Keratinocyte (primary cell): ENCODE data around the gene CNIH2. TPM values are rescaled to one million over a fixed set of nuclear protein-coding genes. Genes with fewer than 3 reads are reported as not detected.
"Not testable (repeated sequence)": the region's sequence is repeated elsewhere in the genome, so short reads cannot be mapped to it uniquely, and the experiment has no call there.

ENCODE experiments used
- DNase-seq: peaks from one replicate; pipeline ENCODE4 v3.0.0-alpha.2; 2011; ENCODE audit warnings: low read depth, missing footprints, low spot score
- FAIRE-seq: peaks from 2 replicates; lab custom pipeline; 2011; peaks lifted over from hg19 to GRCh38; lab: Jason Lieb, UNC
- H2AFZ ChIP-seq: 2 replicates; pipeline ENCODE4 v1.6.0; 2012; ENCODE audit warnings: low read length, control low read depth, inconsistent platforms; ENCODE audit not compliant: control insufficient read depth
- H3K27ac ChIP-seq: 2 replicates; pipeline ENCODE4 v1.5.1; 2011; ENCODE audit warnings: low read length; ENCODE audit not compliant: control insufficient read depth, insufficient read depth
- H3K27me3 ChIP-seq: 3 replicates; pipeline ENCODE4 v1.6.0; 2011; ENCODE audit warnings: low read length; ENCODE audit not compliant: control insufficient read depth, insufficient read depth; ENCODE audit errors: extremely low read depth
- H3K36me3 ChIP-seq, 2 experiments: 2 replicates in 1 of 2; 3 replicates in 1 of 2; pipeline ENCODE4 v1.5.1; 2011; ENCODE audit warnings: low read length in 2 of 2, mild to moderate bottlenecking in 1 of 2; ENCODE audit not compliant: control insufficient read depth in 2 of 2, insufficient read depth in 2 of 2; ENCODE audit errors: extremely low read depth in 1 of 2
- H3K4me1 ChIP-seq: 3 replicates; pipeline ENCODE4 v1.5.1; 2011; ENCODE audit warnings: low read length; ENCODE audit not compliant: control insufficient read depth, insufficient read depth; ENCODE audit errors: extremely low read depth
- H3K4me2 ChIP-seq: 3 replicates; pipeline ENCODE4 v1.6.0; 2011; ENCODE audit warnings: low read depth, low read length; ENCODE audit not compliant: control insufficient read depth, insufficient read depth; ENCODE audit errors: extremely low read depth
- H3K4me3 ChIP-seq, 3 experiments: fragments of 200-600 bp in 1 of 3; sonication (generic) in 1 of 3; 2 replicates in 2 of 3; 3 replicates in 1 of 3; pipeline ENCODE4 v1.5.1; 2011 to 2016; ENCODE audit warnings: low read length in 3 of 3, mild to moderate bottlenecking in 3 of 3, control low read depth in 2 of 3, inconsistent platforms in 1 of 3, low read depth in 1 of 3, mixed read lengths in 1 of 3, mixed run types in 1 of 3, moderate library complexity in 1 of 3; ENCODE audit not compliant: control insufficient read depth in 2 of 3, insufficient read depth in 2 of 3; ENCODE audit errors: extremely low read depth in 1 of 3
- H3K79me2 ChIP-seq: 2 replicates; pipeline ENCODE4 v1.6.0; 2012; ENCODE audit warnings: low read length; ENCODE audit not compliant: control insufficient read depth, insufficient read depth
- H3K9ac ChIP-seq: 3 replicates; pipeline ENCODE4 v1.6.0; 2011; ENCODE audit warnings: low read length; ENCODE audit not compliant: control insufficient read depth, insufficient read depth; ENCODE audit errors: extremely low read depth
- H3K9me1 ChIP-seq: 3 replicates; pipeline ENCODE4 v1.6.0; 2011; ENCODE audit warnings: low read length; ENCODE audit not compliant: control insufficient read depth, insufficient read depth; ENCODE audit errors: extremely low read depth
- H3K9me3 ChIP-seq: 2 replicates; pipeline ENCODE4 v1.5.1; 2012; ENCODE audit warnings: low read depth, low read length; ENCODE audit not compliant: control insufficient read depth
- H4K20me1 ChIP-seq: 3 replicates; pipeline ENCODE4 v1.6.0; 2011; ENCODE audit warnings: low read length; ENCODE audit not compliant: control insufficient read depth, insufficient read depth; ENCODE audit errors: extremely low read depth
- CTCF ChIP-seq, 3 experiments: IDR thresholded peaks in 1 of 3; conservative IDR thresholded peaks in 1 of 3; optimal IDR thresholded peaks in 1 of 3; 2 replicates in 2 of 3; 3 replicates in 1 of 3; pipeline versions ENCODE3 to v1.5.1; 2011; ENCODE audit warnings: low read length in 3 of 3, mild to moderate bottlenecking in 3 of 3, moderate library complexity in 2 of 3, control low read depth in 1 of 3, inconsistent platforms in 1 of 3; ENCODE audit not compliant: insufficient read depth in 2 of 3; ENCODE audit errors: extremely low read depth in 1 of 3
- EZH2 ChIP-seq: IDR thresholded peaks from one replicate; pipeline ENCODE4 v1.6.1; 2012; ENCODE audit warnings: inconsistent platforms, mild to moderate bottlenecking, low read length, moderate library complexity
- dilution Hi-C: fragments of 300-500 bp; cut with MboI; formaldehyde crosslinking; loops from one replicate; pipeline ENCODE4 v1.7.0; 2020; ENCODE audit warnings: low sequenced_read_pairs; ENCODE audit not compliant: extremely low pct_ligation_motif_present
- polyA plus RNA-seq, 5 experiments: library from polyadenylated mRNA; depleted of rRNA in 3 of 5; stranded (reverse) in 3 of 5; stranded (forward) in 1 of 5; unstranded in 1 of 5; fragments of >200 nt; gene quantifications; 1 replicate in 1 of 5; 2 replicates in 3 of 5; 3 replicates in 1 of 5; pipeline versions ENCODE4 v1.2.1 to v1.2.3, GENCODE V29; 2011 to 2012; ENCODE audit warnings: missing spikeins in 2 of 5, low read depth in 1 of 5, low replicate concordance in 1 of 5

Gene CNIH2
- polyA plus RNA-seq, 1 donor (not counting 4 experiments of a cell fraction or from before 2014, with no cell fraction given), result 0.17 TPM

DNA sequence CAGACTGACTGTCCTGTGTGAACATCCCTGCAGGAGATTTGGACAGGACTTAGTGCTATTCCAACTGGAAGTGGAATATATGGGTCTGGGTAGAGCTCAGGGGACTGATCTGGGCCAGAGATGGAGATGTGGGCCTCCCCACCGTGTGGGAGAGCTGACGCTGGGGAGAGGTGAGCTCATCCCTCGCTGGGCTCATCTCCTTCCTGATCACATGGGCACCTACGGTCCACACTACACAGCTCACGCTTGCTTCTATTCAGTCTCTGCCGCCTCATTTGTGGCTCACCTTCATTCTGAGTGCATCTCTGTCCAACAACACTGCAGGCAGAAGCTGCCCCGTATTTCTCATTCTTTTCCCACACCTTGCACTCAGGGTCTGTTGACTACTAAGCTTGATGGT lies 26.2 kb upstream of the CNIH2 start:
- dilution Hi-C loops, result no loop called here

GRCh38 chr11:66253081-66253480 lies 24.9 kb upstream of the CNIH2 start:
- H3K36me3 ChIP-seq, H2AFZ ChIP-seq, H4K20me1 ChIP-seq, H3K9me1 ChIP-seq, H3K27me3 ChIP-seq, H3K79me2 ChIP-seq, FAIRE-seq, H3K27ac ChIP-seq, dilution Hi-C loops, DNase-seq, H3K4me3 ChIP-seq, H3K9me3 ChIP-seq, H3K9ac ChIP-seq, H3K4me2 ChIP-seq, H3K4me1 ChIP-seq: not testable (repeated sequence)

More for the DNA sequence above, 26.2 kb upstream of the CNIH2 start:
- DNase-seq (no peak), FAIRE-seq (no peak)
- TF ChIP-seq CTCF (optimal IDR thresholded peaks at IDR 0.05 in 1 of 3, IDR thresholded peaks at IDR 0.05 in 1 of 3, conservative IDR thresholded peaks at IDR 0.05 in 1 of 3; ENCODE audit: extremely low read depth in 1 of 3, insufficient read depth in 2 of 3, low read length in 3 of 3), result no peak
- TF ChIP-seq EZH2, result no peak
- Histone ChIP-seq H3K4me3 (no peak overlapping the region), H3K79me2 (no peaks in the 10 kb centered on the region), H3K4me1 (peaks cover 2% of the 10 kb centered on the region), H3K36me3 (peaks cover 4 to 5% of the 10 kb centered on the region in 2 experiments), H3K9ac (no peak overlapping the region), H3K9me1 (no peaks in the 10 kb centered on the region), H3K27ac (no peak overlapping the region), H3K9me3 (no peaks in the 10 kb centered on the region), H4K20me1 (no peaks in the 10 kb centered on the region), H3K4me2 (no peak overlapping the region), H2AFZ (no peak overlapping the region), H3K27me3 (no peaks in the 10 kb centered on the region)

- H3K79me2 ChIP-seq, result peaks cover 13% of the 10 kb centered on the region
- peaks cover 25 to 28% of the 10 kb centered on the region in 2 experiments for H3K36me3 ChIP-seq
- H3K9me3 ChIP-seq, result no peaks in the 10 kb centered on the region
- peak overlapping the region; percentile 95 for H3K4me2 ChIP-seq
- no peak for DNase-seq
- dilution Hi-C loops, result no loop called here
- H3K4me3 ChIP-seq, result peak overlapping the region; percentile 69 to 89 (median 87)
- no peak for TF ChIP-seq EZH2
- peak in 1 of 3 experiments; percentile 23 for TF ChIP-seq CTCF (optimal IDR thresholded peaks at IDR 0.05 in 1 of 3, IDR thresholded peaks at IDR 0.05 in 1 of 3, conservative IDR thresholded peaks at IDR 0.05 in 1 of 3; ENCODE audit: extremely low read depth in 1 of 3, insufficient read depth in 2 of 3, low read length in 3 of 3)
- FAIRE-seq, result no peak
- no peaks in the 10 kb centered on the region for H3K27me3 ChIP-seq
- peak overlapping the region; percentile 61 for H3K27ac ChIP-seq
- no peaks in the 10 kb centered on the region for H3K9me1 ChIP-seq
- H2AFZ ChIP-seq, result peak overlapping the region; percentile 27
- H3K4me1 ChIP-seq, result peaks cover 13% of the 10 kb centered on the region
- H3K9ac ChIP-seq, result peak overlapping the region; percentile 87
- no peaks in the 10 kb centered on the region for H4K20me1 ChIP-seq
Measured at GRCh38 chr11:66258473-66258893, 19.5 kb upstream of the CNIH2 start.
